GM12874 (cell line): ENCODE measurements around the gene AP1G2.

Experiments used
- TF ChIP-seq, protein P1 (sequence below): IDR thresholded peaks from 2 replicates; pipeline ENCODE4 v1.5.1; 2011; ENCODE audit warnings: low read depth, mild to moderate bottlenecking, control low read depth, low read length, moderate library complexity; ENCODE audit not compliant: insufficient read depth

AP1G2 gene

GRCh38 chr14:23565626-23566025 is 2.0 kb downstream of the AP1G2 start:
- TF ChIP-seq, protein P1, sequence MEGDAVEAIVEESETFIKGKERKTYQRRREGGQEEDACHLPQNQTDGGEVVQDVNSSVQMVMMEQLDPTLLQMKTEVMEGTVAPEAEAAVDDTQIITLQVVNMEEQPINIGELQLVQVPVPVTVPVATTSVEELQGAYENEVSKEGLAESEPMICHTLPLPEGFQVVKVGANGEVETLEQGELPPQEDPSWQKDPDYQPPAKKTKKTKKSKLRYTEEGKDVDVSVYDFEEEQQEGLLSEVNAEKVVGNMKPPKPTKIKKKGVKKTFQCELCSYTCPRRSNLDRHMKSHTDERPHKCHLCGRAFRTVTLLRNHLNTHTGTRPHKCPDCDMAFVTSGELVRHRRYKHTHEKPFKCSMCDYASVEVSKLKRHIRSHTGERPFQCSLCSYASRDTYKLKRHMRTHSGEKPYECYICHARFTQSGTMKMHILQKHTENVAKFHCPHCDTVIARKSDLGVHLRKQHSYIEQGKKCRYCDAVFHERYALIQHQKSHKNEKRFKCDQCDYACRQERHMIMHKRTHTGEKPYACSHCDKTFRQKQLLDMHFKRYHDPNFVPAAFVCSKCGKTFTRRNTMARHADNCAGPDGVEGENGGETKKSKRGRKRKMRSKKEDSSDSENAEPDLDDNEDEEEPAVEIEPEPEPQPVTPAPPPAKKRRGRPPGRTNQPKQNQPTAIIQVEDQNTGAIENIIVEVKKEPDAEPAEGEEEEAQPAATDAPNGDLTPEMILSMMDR = no peak

- TF ChIP-seq, protein P1 = no peak
Measured at GRCh38 chr14:23564876-23565275, 2.7 kb downstream of the AP1G2 start.

- TF ChIP-seq, protein P1 = no peak
Measured at GRCh38 chr14:23564181-23564812, 3.3 kb downstream of the AP1G2 start.

- TF ChIP-seq, protein P1 = no peak
Measured at GRCh38 chr14:23563473-23564180, 4.0 kb downstream of the AP1G2 start.

DNA sequence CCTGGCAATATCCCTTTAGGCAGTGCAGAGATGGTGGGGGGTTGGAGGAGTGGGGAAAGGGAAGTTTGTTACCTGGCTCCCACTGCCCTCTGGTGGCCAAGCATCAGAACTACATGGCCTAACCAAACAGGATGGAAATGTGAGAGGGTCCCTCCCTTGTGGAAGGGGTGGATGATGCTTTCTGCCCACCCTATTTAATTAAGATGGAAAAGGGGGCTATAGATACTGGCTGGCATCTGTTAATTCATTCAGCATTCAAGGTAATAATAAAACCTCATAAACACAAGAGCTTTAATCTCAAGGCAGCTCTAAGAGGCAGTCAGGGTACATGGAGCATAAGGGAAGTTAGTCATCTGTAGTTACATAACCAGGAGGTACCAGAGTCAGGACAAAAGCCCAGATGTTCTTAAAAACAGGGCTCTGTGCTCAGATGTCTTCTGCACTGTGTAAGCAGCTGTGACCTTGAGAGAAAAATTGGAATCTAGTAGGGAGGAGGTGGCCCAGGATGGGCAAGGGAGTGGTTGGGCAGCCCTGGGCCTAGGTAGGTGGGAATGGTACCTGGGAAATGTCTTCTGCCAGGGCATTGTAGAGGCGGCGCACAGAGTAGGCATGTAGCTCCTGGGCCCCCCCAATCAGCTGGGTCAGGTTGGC is 4.6 kb downstream of the AP1G2 start:
- TF ChIP-seq, protein P1 = peak; percentile 90

DNA sequence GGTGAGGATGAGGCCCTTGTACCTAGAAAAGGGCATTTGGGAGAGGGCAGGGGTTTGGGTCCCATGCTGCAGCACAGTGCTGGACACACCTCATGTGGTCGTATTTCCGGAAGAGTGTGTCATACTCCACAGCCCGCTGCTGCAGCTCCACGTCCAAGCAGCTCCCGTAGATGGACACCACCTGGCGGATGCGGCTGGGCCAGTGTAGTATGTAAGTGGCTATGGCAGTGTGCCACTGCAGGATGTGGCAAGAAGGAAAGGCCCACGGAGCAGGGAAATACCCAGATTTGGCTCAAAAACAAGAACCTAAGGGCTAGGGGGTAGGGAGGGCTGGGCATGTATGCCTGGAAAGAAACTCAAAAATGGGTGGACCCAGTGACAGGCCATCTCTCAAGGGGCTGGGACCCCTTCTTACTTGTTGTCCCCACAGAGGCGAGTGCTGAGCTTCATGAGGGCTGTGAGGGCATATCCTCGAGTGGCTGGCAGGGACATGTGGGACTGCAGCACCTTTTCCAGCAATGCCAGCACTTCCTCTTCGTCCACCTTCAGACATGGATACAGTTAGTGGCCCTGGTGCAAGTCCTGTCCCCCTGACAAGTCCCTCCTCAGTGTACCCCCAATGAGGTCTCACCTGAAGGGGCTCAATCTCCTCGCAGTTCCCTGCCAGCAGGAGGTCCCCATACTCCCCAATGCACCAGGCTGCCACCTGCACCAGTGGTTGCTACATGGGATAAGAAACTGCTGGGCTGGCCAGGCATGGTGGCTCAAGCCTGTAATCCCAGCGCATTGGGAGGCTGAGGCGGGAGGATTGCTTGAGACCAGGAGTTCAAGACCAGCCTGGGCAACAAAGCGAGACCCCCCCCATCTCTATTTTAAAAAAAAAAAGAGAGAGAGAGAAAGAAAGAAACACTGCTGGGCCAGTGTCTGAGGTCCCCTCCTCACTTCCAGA is 5.4 kb downstream of the AP1G2 start:
- TF ChIP-seq, protein P1 = no peak
